HepG2 (cell line): ENCODE results near the gene IL4I1. TPM values are rescaled to one million over a fixed set of nuclear protein-coding genes. Genes with fewer than 3 reads are reported as not detected.

Experiments
- ATF3 ChIP-seq: sonication (generic); formaldehyde crosslinking; IDR thresholded peaks from 2 replicates; pipeline ENCODE4 v1.4.0; 2020; ENCODE audit warnings: missing genetic modification reagents
- BRCA1 ChIP-seq: sonication (generic); formaldehyde crosslinking; IDR thresholded peaks from 2 replicates; pipeline ENCODE4 v1.4.0; 2020; ENCODE audit warnings: missing genetic modification reagents
- DMAP1 ChIP-seq: IDR thresholded peaks from 2 replicates; pipeline ENCODE4 v1.6.1; 2016
- IRF2 ChIP-seq: IDR thresholded peaks from 2 replicates; pipeline ENCODE4 v1.6.1; 2018; ENCODE audit warnings: missing genetic modification reagents, missing compliant biosample characterization
- JARID2 ChIP-seq: sonication (generic); formaldehyde crosslinking; IDR thresholded peaks from 2 replicates; pipeline ENCODE4 v1.8.1; 2023; ENCODE audit warnings: missing genetic modification reagents, inconsistent platforms; ENCODE audit not compliant: insufficient replicate concordance
- MTF2 ChIP-seq: sonication (generic); formaldehyde crosslinking; IDR thresholded peaks from 2 replicates; pipeline ENCODE4 v1.5.0; 2020; ENCODE audit warnings: missing genetic modification reagents, borderline replicate concordance
- MZF1 ChIP-seq: sonication (generic); formaldehyde crosslinking; IDR thresholded peaks from 2 replicates; pipeline ENCODE4 v1.8.1; 2023; ENCODE audit warnings: mild to moderate bottlenecking, missing genetic modification reagents, borderline replicate concordance
- NCOA1 ChIP-seq: sonication (generic); formaldehyde crosslinking; IDR thresholded peaks from 2 replicates; pipeline ENCODE4 v1.9.0; 2021; ENCODE audit warnings: missing genetic modification reagents
- NCOR1 ChIP-seq: fragments of 200-600 bp; sonication (generic); IDR thresholded peaks from 2 replicates; pipeline ENCODE4 v1.7.0; 2017; ENCODE audit warnings: antibody characterized with exemption, low read length, borderline replicate concordance
- NFYC ChIP-seq: IDR thresholded peaks from 2 replicates; pipeline ENCODE4 v1.6.1; 2016; ENCODE audit warnings: missing genetic modification reagents, missing compliant biosample characterization
- PAWR ChIP-seq: sonication (generic); formaldehyde crosslinking; IDR thresholded peaks from 2 replicates; pipeline ENCODE4 v1.4.0; 2020; ENCODE audit warnings: missing genetic modification reagents, mild to moderate bottlenecking, borderline replicate concordance
- PPARG ChIP-seq: conservative IDR thresholded peaks from 2 replicates; pipeline ENCODE4 v1.6.1; 2016; ENCODE audit warnings: missing biosample characterization, missing genetic modification reagents
- PRMT3 ChIP-seq: sonication (generic); formaldehyde crosslinking; IDR thresholded peaks from 2 replicates; pipeline ENCODE4 v1.8.1; 2022; ENCODE audit warnings: low read depth, mild to moderate bottlenecking, moderate library complexity, missing genetic modification reagents, borderline replicate concordance
- RBFOX2 ChIP-seq: fragments of 200-400 bp; formaldehyde crosslinking; IDR thresholded peaks from 2 replicates; pipeline ENCODE4 v1.6.1; 2017; ENCODE audit warnings: low read depth, mild to moderate bottlenecking, low read length
- SKI ChIP-seq: fragments of 450-650 bp; IDR thresholded peaks from one replicate; pipeline ENCODE4 v1.6.1; 2018; ENCODE audit warnings: mild to moderate bottlenecking; ENCODE audit not compliant: partially characterized antibody
- SMC3 ChIP-seq: IDR thresholded peaks from 2 replicates; pipeline ENCODE4 v1.6.1; 2011; ENCODE audit warnings: low read length, improper control_type of control experiment
- YY1 ChIP-seq: IDR thresholded peaks from 2 replicates; pipeline ENCODE4 v1.6.1; 2011; ENCODE audit warnings: low read length, low read depth, moderate library complexity, mild to moderate bottlenecking; ENCODE audit not compliant: insufficient read depth, insufficient replicate concordance
- ZBTB40 ChIP-seq, 2 experiments: fragments of 450-650 bp in 1 of 2; sonication (generic) in 1 of 2; formaldehyde crosslinking in 1 of 2; IDR thresholded peaks; 2 replicates each; pipeline versions ENCODE4 v1.6.1 to v1.8.0; 2016 to 2022; ENCODE audit warnings: antibody characterized with exemption in 1 of 2, mild to moderate bottlenecking in 1 of 2, missing genetic modification reagents in 1 of 2
- ZNF335 ChIP-seq: sonication (generic); formaldehyde crosslinking; IDR thresholded peaks from 2 replicates; pipeline ENCODE4 v1.4.0; 2020; ENCODE audit warnings: missing genetic modification reagents
- ZNF589 ChIP-seq: sonication (generic); formaldehyde crosslinking; conservative IDR thresholded peaks from 2 replicates; pipeline ENCODE4 v1.8.0; 2022; ENCODE audit warnings: mild to moderate bottlenecking, moderate library complexity, missing genetic modification reagents
- ZNF629 ChIP-seq: sonication (generic); formaldehyde crosslinking; conservative IDR thresholded peaks from 2 replicates; pipeline ENCODE4 v1.5.0; 2020; ENCODE audit warnings: missing genetic modification reagents
- ZNF761 ChIP-seq: sonication (generic); formaldehyde crosslinking; conservative IDR thresholded peaks from 2 replicates; pipeline ENCODE4 v1.4.0; 2020; ENCODE audit warnings: mild to moderate bottlenecking, missing genetic modification reagents
- polyA plus RNA-seq, 8 experiments: library from polyadenylated mRNA; depleted of rRNA in 3 of 8; stranded (reverse) in 7 of 8; unstranded in 1 of 8; fragments of >200 nt; fragmentation: Illumina TruSeq in 4 of 8; extraction: Trizol in 4 of 8; gene quantifications; 2 replicates each; pipeline versions ENCODE4 v1.2.1 to v1.2.3, GENCODE V29; 2011 to 2016; ENCODE audit warnings: low read depth in 4 of 8, missing spikeins in 1 of 8, mixed read lengths in 1 of 8; ENCODE audit not compliant: insufficient read depth in 1 of 8
- total RNA-seq, 5 experiments: library from RNA; depleted of rRNA; stranded (reverse); fragments of >200 nt; fragmentation: Illumina TruSeq; extraction: Trizol; gene quantifications; 2 replicates each; pipeline ENCODE4 v1.2.3, GENCODE V29; 2016; ENCODE audit warnings: low read depth in 1 of 5

The IL4I1 gene
- total and polyA plus RNA-seq, 2 of the 13 experiments (the other 11 are each of a cell fraction or from before 2014, with no cell fraction given) = not detected

- TF ChIP-seq NCOA1 (CRISPR knock-in tag) (0 out of 2 replicates have a peak, but pooled peaks have one; percentile 11), SMC3 (no peak), IRF2 (CRISPR knock-in tag) (no peak), JARID2 (CRISPR knock-in tag) (no peak), ATF3 (no peak), ZNF335 (CRISPR knock-in tag) (no peak), ZNF589 (CRISPR knock-in tag) (no peak), PRMT3 (CRISPR knock-in tag) (no peak), PAWR (no peak), NCOR1 (no peak), ZNF629 (CRISPR knock-in tag) (peak; percentile 74), RBFOX2 (no peak), SKI (no peak), BRCA1 (CRISPR knock-in tag) (no peak), DMAP1 (CRISPR knock-in tag) (no peak), ZBTB40 (IDR thresholded peaks at IDR 0.05) (no peak), ZBTB40 (CRISPR knock-in tag; IDR thresholded peaks at IDR 0.05) (no peak), NFYC (no peak), PPARG (CRISPR knock-in tag) (no peak), YY1 (peak; percentile 7), MTF2 (CRISPR knock-in tag) (0 out of 2 replicates have a peak, but pooled peaks have one; percentile 34), MZF1 (CRISPR knock-in tag) (no peak), ZNF761 (CRISPR knock-in tag) (no peak)
Observed at GRCh38 chr19:49870309-49870901, 26.3 kb downstream of the IL4I1 start (continued).
